Stomach smooth muscle (tissue), 2 donors: ENCODE data around the gene VAMP7.

Experiments used
- H3K27ac ChIP-seq: one replicate; pipeline ENCODE4 v1.7.0; 2013; ENCODE audit warnings: mild to moderate bottlenecking, low read length, inconsistent platforms
- H3K27me3 ChIP-seq, 2 donors: one replicate each; pipeline ENCODE4 v1.7.0; 2013; ENCODE audit warnings: low read length in 2 of 2; ENCODE audit not compliant: insufficient read depth in 2 of 2, control insufficient read depth in 1 of 2
- H3K36me3 ChIP-seq, 2 donors: one replicate each; pipeline ENCODE4 v1.7.0; 2013; ENCODE audit warnings: low read length in 2 of 2; ENCODE audit not compliant: control insufficient read depth in 2 of 2, insufficient read depth in 2 of 2
- H3K4me1 ChIP-seq: one replicate; pipeline ENCODE4 v1.7.0; 2013; ENCODE audit warnings: low read length; ENCODE audit not compliant: control insufficient read depth, insufficient read depth
- H3K4me3 ChIP-seq, 2 donors: one replicate each; pipeline ENCODE4 v1.7.0; 2013; ENCODE audit warnings: low read length in 2 of 2
- H3K9ac ChIP-seq, 2 donors: one replicate each; pipeline ENCODE4 v1.7.0; 2013; ENCODE audit warnings: low read length in 2 of 2, mild to moderate bottlenecking in 1 of 2
- H3K9me3 ChIP-seq, 2 donors: one replicate each; pipeline ENCODE4 v1.7.0; 2013; ENCODE audit warnings: low read length in 2 of 2; ENCODE audit not compliant: control insufficient read depth in 2 of 2
- donor health status: healthy.
- donor health status: Pancreatic carcinoma.

Gene VAMP7

DNA sequence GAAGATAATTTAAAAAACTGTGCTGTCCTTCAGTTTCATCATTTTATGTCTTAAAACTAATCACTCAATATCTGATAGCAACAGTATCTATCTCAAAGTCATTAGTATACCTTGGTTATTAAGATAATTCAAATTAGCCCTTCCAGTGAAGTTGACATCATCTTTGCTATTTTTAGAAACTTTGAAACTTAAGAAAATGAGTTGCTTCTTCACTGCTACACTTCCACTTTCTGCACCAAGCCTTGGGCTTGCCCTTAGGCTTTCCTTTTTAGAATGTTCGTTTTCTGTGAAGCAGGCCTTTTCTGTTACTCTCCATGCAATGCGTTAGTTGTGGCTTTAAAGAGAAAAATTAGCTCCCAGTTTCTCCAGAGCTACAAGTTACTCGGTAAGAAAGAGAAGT lies 4.4 kb upstream of the VAMP7 start:
- H3K9me3 ChIP-seq = no peaks in the 10 kb centered on the region
- H3K27me3 ChIP-seq = peaks cover 4 to 9% of the 10 kb centered on the region in 2 donors

DNA sequence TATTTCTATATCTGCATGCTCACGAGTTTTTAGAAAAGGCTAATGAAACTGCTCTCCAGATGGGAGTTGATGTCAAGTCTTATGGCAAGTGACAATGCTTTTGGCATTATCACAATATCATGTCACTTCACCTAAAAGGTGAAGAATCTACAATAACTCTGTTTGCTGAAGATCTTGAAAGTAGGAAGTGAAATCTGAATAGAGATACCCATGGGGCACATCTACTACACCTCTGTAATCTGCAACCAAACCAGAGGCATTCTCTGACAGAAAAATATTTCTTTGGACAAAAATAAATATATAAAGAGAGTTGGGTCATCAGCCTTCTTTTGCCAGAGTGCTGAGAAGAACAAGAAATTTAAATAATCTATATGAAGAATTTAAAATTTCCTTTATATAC lies 3.9 kb upstream of the VAMP7 start:
- H3K4me3 ChIP-seq = no peak overlapping the region
- no peaks in the 10 kb centered on the region for H3K36me3 ChIP-seq
- no peak overlapping the region for H3K27ac ChIP-seq
- H3K9me3 ChIP-seq = no peaks in the 10 kb centered on the region
- peaks cover 4 to 9% of the 10 kb centered on the region in 2 donors for H3K27me3 ChIP-seq
- H3K9ac ChIP-seq = no peak overlapping the region
- H3K4me1 ChIP-seq = no peaks in the 10 kb centered on the region

More for the DNA sequence above, 4.4 kb upstream of the VAMP7 start:
- Histone ChIP-seq H3K4me3 (no peak overlapping the region), H3K9ac (no peak overlapping the region), H3K36me3 (no peaks in the 10 kb centered on the region), H3K27ac (no peak overlapping the region), H3K4me1 (no peaks in the 10 kb centered on the region)

DNA sequence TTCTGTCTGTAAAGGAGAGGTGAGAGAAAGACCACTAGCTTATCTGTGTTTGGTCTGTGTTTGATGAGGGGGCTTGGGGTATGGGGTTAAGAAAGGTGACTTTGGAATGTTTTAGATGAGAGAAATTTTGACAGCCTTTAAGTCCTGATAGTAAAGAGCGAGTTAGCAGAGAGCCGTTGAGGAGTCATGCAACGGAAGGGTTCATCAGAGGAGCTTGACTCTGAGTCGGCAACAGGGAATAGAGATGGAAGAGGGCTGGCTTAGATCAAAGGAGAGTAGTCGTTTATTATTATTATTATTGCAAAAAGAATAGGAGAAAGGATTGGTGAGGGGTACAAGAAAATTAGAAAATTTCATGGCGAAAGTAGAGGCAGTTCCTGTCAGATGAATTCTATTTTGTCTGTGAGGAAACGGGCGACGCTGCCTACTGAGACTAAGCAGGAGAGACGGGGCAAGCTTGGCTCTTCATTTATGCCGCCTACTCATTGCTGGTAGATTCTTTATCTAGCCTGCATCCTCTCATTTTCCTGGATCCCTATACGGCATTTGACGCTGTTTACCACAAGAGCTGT lies 473 bp upstream of the VAMP7 start:
- Histone ChIP-seq H3K9ac (peak overlapping the region in 1 of 2 donors; percentile 63), H3K27ac (peak overlapping the region; percentile 20), H3K9me3 (no peaks in the 10 kb centered on the region), H3K4me3 (peak overlapping the region; percentile 72 to 83), H3K27me3 (no peaks in the 10 kb centered on the region), H3K36me3 (no peaks in the 10 kb centered on the region), H3K4me1 (no peaks in the 10 kb centered on the region)

DNA sequence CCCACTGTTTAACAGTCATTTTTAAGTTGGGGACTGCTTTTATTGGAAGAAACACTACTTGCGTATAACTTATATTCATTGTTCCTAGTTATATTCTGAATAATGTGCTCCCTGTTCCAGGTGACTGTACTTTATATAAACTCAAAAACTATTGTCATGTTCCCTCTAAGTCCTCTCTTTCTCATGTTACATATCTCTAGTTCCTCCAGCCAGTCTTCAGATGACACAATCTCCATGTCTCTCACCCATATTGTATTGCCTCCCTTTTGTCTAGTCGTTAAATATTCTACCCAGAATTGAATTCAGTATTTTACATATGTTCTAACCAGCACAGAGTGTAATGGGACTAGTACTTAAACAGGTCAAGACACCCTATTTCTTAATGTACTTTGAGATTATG lies 5.3 kb downstream of the VAMP7 start:
- Histone ChIP-seq H3K27ac (no peak overlapping the region), H3K9me3 (no peaks in the 10 kb centered on the region), H3K9ac (no peak overlapping the region), H3K36me3 (no peaks in the 10 kb centered on the region), H3K27me3 (no peaks in the 10 kb centered on the region), H3K4me3 (no peak overlapping the region), H3K4me1 (no peaks in the 10 kb centered on the region)

DNA sequence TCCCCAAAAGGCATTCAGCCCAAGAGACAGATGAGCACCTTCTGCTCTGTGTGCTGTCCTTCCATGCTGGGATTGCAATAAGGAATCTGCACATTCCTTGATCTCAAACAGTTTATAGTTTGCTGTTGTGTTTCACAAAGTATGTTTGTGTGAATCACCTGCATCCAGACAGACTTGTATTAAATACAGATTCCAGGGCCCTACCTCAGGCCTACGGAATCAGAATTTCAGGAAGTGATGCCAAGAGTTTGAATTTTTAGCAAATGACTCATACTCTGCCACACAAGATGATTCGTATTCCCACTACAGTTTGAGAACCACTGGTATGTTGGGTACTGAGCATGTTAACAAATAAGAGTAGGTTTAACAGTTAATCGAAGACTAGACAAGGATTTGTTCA lies 7.0 kb downstream of the VAMP7 start:
- Histone ChIP-seq H3K36me3 (no peaks in the 10 kb centered on the region), H3K27ac (no peak overlapping the region), H3K9ac (no peak overlapping the region), H3K9me3 (no peaks in the 10 kb centered on the region), H3K4me3 (no peak overlapping the region), H3K27me3 (no peaks in the 10 kb centered on the region), H3K4me1 (no peaks in the 10 kb centered on the region)

DNA sequence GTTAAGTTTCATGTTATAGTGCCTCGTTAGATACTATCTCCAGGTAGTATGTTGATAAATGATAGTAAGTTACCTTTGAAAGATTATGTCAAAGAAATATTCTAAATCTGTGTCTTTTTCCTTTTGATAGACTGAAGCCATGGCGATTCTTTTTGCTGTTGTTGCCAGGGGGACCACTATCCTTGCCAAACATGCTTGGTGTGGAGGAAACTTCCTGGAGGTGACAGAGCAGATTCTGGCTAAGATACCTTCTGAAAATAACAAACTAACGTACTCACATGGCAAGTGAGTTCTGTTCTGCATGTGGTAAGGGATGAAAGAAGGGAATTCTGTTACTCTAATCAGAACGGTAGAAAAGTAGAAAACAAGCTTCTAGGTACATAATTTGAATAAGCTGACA lies 8.2 kb downstream of the VAMP7 start:
- H3K9ac ChIP-seq = no peak overlapping the region
- no peaks in the 10 kb centered on the region for H3K4me1 ChIP-seq
- peaks cover 0 to 2% of the 10 kb centered on the region in 2 donors for H3K9me3 ChIP-seq
- no peaks in the 10 kb centered on the region for H3K36me3 ChIP-seq
- no peak overlapping the region for H3K4me3 ChIP-seq
- H3K27me3 ChIP-seq = no peaks in the 10 kb centered on the region
- H3K27ac ChIP-seq = no peak overlapping the region

DNA sequence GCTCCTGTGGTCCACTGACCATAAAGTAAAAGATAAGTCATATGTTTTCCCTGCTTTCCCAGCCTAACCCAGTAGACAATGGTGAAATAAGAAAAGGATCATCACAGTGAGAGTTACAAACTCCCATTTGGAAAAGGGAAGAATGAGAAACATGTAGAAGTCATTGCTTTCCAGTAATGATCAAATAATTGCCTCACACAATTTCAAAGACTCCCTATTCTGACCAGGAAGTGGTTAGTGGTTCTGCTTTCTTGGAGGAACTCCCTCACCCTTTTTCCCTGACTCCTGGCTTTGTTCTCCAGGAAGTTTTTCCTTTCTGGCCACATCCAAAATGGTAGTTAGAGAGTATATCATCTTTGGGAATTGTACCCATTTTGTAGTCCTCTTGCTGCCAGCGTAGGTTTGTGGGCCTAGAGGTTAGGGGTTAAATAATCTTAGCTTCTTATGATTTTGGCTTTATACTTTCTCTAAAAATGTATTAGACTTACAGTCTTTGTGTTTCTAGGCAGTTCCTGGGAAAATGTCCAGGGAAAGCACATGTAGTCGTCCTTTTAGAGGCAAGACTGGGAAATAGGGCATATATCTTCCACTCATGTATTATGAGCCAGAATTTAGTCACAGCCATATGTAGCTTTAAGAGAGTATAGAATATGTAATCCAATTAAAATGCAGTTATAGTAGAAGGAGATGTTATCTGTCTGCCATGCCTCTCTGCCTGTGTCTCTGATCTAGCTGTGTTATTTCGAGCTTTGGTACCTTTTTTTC lies 10.5 kb downstream of the VAMP7 start:
- Histone ChIP-seq H3K4me3 (no peak overlapping the region), H3K36me3 (no peaks in the 10 kb centered on the region), H3K27ac (no peak overlapping the region), H3K9me3 (peaks cover 0 to 2% of the 10 kb centered on the region in 2 donors), H3K27me3 (no peaks in the 10 kb centered on the region), H3K9ac (no peak overlapping the region), H3K4me1 (no peaks in the 10 kb centered on the region)

DNA sequence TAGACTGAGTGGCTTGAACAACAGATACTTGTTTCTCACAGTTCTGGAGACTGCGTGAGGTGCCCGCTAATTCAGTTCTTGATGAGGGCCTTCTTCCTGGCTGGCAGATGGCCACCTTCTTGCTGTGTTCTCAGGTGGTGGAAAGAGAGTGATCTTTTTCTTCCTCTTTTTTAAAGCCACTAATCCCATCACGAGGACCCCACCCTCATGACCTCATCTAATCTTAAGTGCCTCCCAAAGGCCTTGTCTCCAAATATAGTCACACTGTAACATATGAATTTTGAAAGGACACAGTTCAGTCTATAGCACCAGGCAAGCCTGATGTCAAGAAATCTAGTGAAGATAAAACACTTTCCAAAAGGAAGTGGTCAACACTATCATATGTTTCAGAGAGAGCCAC lies 12.4 kb downstream of the VAMP7 start:
- H3K4me3 ChIP-seq = no peak overlapping the region
- H3K36me3 ChIP-seq = no peaks in the 10 kb centered on the region
- no peak overlapping the region for H3K9ac ChIP-seq
- H3K27me3 ChIP-seq = no peaks in the 10 kb centered on the region
- H3K4me1 ChIP-seq = no peaks in the 10 kb centered on the region
- H3K27ac ChIP-seq = no peak overlapping the region
- H3K9me3 ChIP-seq = peaks cover 0 to 2% of the 10 kb centered on the region in 2 donors

DNA sequence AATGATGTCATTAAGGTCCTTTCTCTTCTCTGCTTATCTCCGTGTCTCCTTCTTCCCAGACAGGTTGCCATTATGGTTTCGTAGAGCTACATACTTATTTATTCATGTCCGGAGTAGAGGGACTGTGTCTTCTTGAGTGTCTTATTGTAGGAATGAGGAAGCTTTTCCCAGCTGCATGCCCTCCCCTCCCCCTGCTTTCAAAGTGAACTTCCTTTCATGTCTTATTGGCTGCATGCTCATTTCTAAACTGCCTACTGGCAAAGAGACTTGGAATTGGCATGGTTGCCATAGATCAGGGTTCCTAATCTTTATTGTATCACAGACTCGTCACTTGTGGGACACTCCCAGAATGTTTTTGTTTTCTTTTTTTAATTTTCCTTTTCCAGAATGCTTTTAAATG lies 15.4 kb downstream of the VAMP7 start:
- Histone ChIP-seq H3K9me3 (peaks cover 0 to 2% of the 10 kb centered on the region in 2 donors), H3K27ac (no peak overlapping the region), H3K36me3 (peaks cover 0 to 6% of the 10 kb centered on the region in 2 donors), H3K4me3 (no peak overlapping the region), H3K4me1 (no peaks in the 10 kb centered on the region), H3K9ac (no peak overlapping the region), H3K27me3 (no peaks in the 10 kb centered on the region)

DNA sequence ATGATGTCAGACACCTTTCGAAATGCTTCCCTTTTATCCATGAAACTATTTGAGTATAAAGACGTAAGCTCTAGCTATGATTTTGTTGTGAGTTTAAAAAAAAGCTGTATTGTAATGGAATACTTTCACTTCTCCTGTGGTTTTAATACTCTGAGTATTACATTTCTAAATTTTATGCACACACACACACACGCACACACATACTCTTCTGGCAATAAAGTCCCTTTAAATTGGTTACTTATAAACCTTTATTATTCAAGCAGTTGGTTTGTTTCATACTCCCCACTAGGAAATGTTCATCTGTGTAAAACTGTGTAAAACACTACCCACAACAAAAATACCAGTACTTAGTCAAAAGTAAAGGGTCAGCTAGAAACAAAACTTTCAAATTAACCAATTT lies 18.2 kb downstream of the VAMP7 start:
- H3K4me3 ChIP-seq = no peak overlapping the region
- no peaks in the 10 kb centered on the region for H3K9me3 ChIP-seq
- no peaks in the 10 kb centered on the region for H3K27me3 ChIP-seq
- peaks cover 0 to 6% of the 10 kb centered on the region in 2 donors for H3K36me3 ChIP-seq
- no peak overlapping the region for H3K27ac ChIP-seq
- H3K4me1 ChIP-seq = no peaks in the 10 kb centered on the region
- no peak overlapping the region for H3K9ac ChIP-seq

DNA sequence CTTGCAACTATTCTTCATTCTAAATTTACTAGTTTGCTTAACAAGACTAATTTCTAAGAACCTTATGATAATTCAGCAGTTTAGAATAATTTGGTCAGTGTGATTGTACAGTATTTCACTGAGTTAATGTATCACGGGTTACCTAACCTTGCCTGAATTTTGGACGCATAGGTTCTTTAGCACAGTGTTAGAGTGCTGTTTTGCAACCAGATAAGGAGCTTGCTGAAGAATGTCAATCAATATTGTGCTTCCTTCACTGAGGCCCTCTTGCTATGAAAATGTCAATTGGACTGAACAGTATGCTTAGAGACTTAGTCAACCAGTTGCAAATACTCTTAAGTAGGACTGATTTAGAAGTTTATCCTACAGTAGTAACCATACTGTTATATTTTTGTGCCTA lies 19.6 kb downstream of the VAMP7 start:
- Histone ChIP-seq H3K36me3 (peaks cover 0 to 6% of the 10 kb centered on the region in 2 donors), H3K4me1 (no peaks in the 10 kb centered on the region)

More for the DNA sequence above, 19.6 kb downstream of the VAMP7 start:
- Histone ChIP-seq H3K9me3 (no peaks in the 10 kb centered on the region), H3K27me3 (no peaks in the 10 kb centered on the region), H3K4me3 (no peak overlapping the region), H3K27ac (no peak overlapping the region), H3K9ac (no peak overlapping the region)
